ENCODE measurements around the gene EXOC6B. TPM values are rescaled to one million over a fixed set of nuclear protein-coding genes. Genes with fewer than 3 reads are reported as not detected.
"Not testable (repeated sequence)": the region's sequence is repeated elsewhere in the genome, so short reads cannot be mapped to it uniquely, and the experiment has no call there.

The EXOC6B gene
- total RNA-seq, 1 experiment from 2014 or later: not detected

GRCh38 chr2:72545790-72546189 lies 280.0 kb downstream of the EXOC6B start:
- Histone ChIP-seq H2AFZ (ENCODE audit: low read length) (no peak overlapping the region), H3K4me3 (ENCODE audit: low read length) (no peak overlapping the region), H3K9me3 (ENCODE audit: low read length) (no peaks in the 10 kb centered on the region), H3K79me2 (ENCODE audit: low read length) (no peaks in the 10 kb centered on the region), H3K4me2 (ENCODE audit: low read depth, low read length, poor library complexity, severe bottlenecking) (no peak overlapping the region), H3K9ac (ENCODE audit: low read length) (no peak overlapping the region), H3K4me1 (ENCODE audit: low read length) (no peaks in the 10 kb centered on the region), H3K27me3 (ENCODE audit: low read length) (no peaks in the 10 kb centered on the region), H3K27ac (ENCODE audit: low read length) (no peak overlapping the region), H3K36me3 (ENCODE audit: insufficient read depth, low read length) (no peaks in the 10 kb centered on the region), H3K9me2 (replicated peaks; ENCODE audit: insufficient read depth, low read length) (no peaks in the 10 kb centered on the region), H4K20me1 (ENCODE audit: insufficient read depth, low read depth, low read length) (no peaks in the 10 kb centered on the region)
- DNase-seq: no peak

DNA sequence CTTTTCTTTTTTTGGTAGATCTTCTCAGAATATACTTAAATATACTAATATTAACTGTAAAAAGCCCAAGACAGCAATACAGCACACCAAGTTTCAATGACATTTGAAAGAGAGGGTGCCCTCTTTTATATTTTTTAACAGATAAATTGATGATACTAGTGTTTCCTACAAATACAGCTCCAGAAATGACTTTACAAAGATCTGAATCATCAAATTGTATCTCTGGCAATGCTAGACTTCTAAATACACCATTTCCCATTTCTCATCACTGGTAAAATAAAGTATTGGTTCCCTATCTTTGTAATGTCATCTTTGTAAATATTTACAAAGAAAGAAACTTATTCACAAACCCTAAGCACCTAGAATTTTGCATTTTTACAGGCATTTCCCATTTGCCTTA lies 281.3 kb downstream of the EXOC6B start:
- Histone ChIP-seq H3K4me2 (ENCODE audit: low read depth, low read length, poor library complexity, severe bottlenecking) (no peak overlapping the region), H3K27ac (ENCODE audit: low read length) (no peak overlapping the region), H2AFZ (ENCODE audit: low read length) (no peak overlapping the region), H3K27me3 (ENCODE audit: low read length) (no peaks in the 10 kb centered on the region), H3K9me3 (ENCODE audit: low read length) (no peaks in the 10 kb centered on the region), H3K4me1 (ENCODE audit: low read length) (no peaks in the 10 kb centered on the region), H3K79me2 (ENCODE audit: low read length) (no peaks in the 10 kb centered on the region), H3K9me2 (replicated peaks; ENCODE audit: insufficient read depth, low read length) (no peaks in the 10 kb centered on the region), H4K20me1 (ENCODE audit: insufficient read depth, low read depth, low read length) (no peaks in the 10 kb centered on the region), H3K4me3 (ENCODE audit: low read length) (no peak overlapping the region), H3K9ac (ENCODE audit: low read length) (no peak overlapping the region), H3K36me3 (ENCODE audit: insufficient read depth, low read length) (no peaks in the 10 kb centered on the region)
- no peak for DNase-seq

DNA sequence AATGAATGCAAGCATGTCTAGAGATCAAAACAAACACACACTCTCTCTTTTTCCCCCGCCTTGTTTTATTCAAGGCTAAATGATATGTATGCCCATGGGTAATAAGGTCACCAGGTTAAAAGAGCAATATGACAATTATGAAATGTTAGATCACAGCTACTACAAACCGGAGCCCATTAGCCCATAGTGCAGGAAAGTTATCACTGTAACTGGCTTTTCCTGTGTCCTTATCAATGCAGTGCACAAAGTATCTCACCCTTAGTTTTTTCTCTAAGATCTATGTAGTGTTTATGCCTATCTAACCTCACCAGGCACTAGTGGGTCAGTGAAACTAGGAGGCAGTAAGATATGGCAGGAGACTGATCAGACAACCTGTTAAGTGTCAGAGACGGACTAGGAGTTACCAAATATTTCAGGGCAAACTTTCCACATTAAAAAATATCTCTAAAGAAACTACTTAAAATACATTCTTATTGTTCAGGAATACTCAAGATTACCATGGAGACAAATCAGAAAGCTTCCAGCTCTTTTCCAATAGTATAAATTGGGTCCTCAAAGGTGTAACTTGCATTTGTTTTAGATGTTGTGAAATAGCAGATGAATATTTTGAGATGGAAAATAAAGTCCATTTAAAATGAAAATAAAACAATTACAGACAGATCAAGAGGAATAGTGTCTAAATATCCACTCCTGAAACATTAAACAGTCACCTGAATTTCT lies 282.2 kb downstream of the EXOC6B start:
- H3K27ac ChIP-seq (ENCODE audit: low read length): no peak overlapping the region
- no peaks in the 10 kb centered on the region for H3K79me2 ChIP-seq (ENCODE audit: low read length)
- no peaks in the 10 kb centered on the region for H3K27me3 ChIP-seq (ENCODE audit: low read length)
- H3K36me3 ChIP-seq (ENCODE audit: insufficient read depth, low read length): no peaks in the 10 kb centered on the region
- no peaks in the 10 kb centered on the region for H3K9me2 ChIP-seq (replicated peaks; ENCODE audit: insufficient read depth, low read length)
- H3K4me2 ChIP-seq (ENCODE audit: low read depth, low read length, poor library complexity, severe bottlenecking): no peak overlapping the region
- H4K20me1 ChIP-seq (ENCODE audit: insufficient read depth, low read depth, low read length): no peaks in the 10 kb centered on the region
- H3K4me1 ChIP-seq (ENCODE audit: low read length): no peaks in the 10 kb centered on the region
- no peak overlapping the region for H3K4me3 ChIP-seq (ENCODE audit: low read length)
- no peak overlapping the region for H2AFZ ChIP-seq (ENCODE audit: low read length)
- no peak overlapping the region for H3K9ac ChIP-seq (ENCODE audit: low read length)
- H3K9me3 ChIP-seq (ENCODE audit: low read length): no peaks in the 10 kb centered on the region
- DNase-seq: no peak

DNA sequence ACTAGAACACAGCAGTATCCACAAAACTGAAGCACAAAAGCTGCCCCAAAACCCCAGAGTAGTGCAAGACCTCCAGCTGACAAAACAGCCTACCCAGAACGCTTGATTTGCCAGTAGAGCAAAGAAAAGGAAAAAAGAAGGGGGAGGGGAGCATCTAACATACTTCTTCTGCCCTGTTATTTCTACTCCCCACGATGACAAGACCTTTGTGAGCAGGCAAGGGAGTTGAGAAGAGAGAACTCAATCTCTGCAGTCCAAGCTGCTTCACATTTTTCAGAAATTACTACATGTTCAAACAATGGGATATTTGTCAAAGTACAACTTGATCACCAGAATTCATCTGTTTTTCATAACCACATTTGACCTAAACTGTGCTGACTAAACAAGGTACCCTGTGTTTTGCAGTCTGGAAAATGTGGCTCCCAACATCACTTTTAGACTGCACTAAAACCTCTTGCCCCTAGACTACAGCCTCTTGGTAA lies 286.7 kb downstream of the EXOC6B start:
- no peaks in the 10 kb centered on the region for H3K9me3 ChIP-seq (ENCODE audit: low read length)
- H3K27ac ChIP-seq (ENCODE audit: low read length): no peak overlapping the region
- H3K4me1 ChIP-seq (ENCODE audit: low read length): no peaks in the 10 kb centered on the region
- H3K79me2 ChIP-seq (ENCODE audit: low read length): no peaks in the 10 kb centered on the region
- H4K20me1 ChIP-seq (ENCODE audit: insufficient read depth, low read depth, low read length): no peaks in the 10 kb centered on the region
- no peaks in the 10 kb centered on the region for H3K36me3 ChIP-seq (ENCODE audit: insufficient read depth, low read length)
- 0 out of 2 replicates have a peak, but pooled peaks cover 2% of the 10 kb centered on the region for H3K9me2 ChIP-seq (replicated peaks; ENCODE audit: insufficient read depth, low read length)
- H3K4me3 ChIP-seq (ENCODE audit: low read length): no peak overlapping the region
- no peaks in the 10 kb centered on the region for H3K27me3 ChIP-seq (ENCODE audit: low read length)
- H2AFZ ChIP-seq (ENCODE audit: low read length): no peak overlapping the region
- H3K9ac ChIP-seq (ENCODE audit: low read length): no peak overlapping the region
- H3K4me2 ChIP-seq (ENCODE audit: low read depth, low read length, poor library complexity, severe bottlenecking): no peak overlapping the region
- no peak for DNase-seq

- 0 out of 2 replicates have a peak, but pooled peaks cover 2% of the 10 kb centered on the region for H3K9me2 ChIP-seq (replicated peaks; ENCODE audit: insufficient read depth, low read length)
- H3K36me3 ChIP-seq (ENCODE audit: insufficient read depth, low read length): no peaks in the 10 kb centered on the region
- H3K27ac ChIP-seq (ENCODE audit: low read length): no peak overlapping the region
- no peak overlapping the region for H2AFZ ChIP-seq (ENCODE audit: low read length)
- H4K20me1 ChIP-seq (ENCODE audit: insufficient read depth, low read depth, low read length): no peaks in the 10 kb centered on the region
- H3K9me3 ChIP-seq (ENCODE audit: low read length): no peaks in the 10 kb centered on the region
- no peak overlapping the region for H3K4me3 ChIP-seq (ENCODE audit: low read length)
- H3K4me1 ChIP-seq (ENCODE audit: low read length): no peaks in the 10 kb centered on the region
- no peak for DNase-seq
- H3K27me3 ChIP-seq (ENCODE audit: low read length): no peaks in the 10 kb centered on the region; the same call in 1 of the 2 replicates
- no peak overlapping the region for H3K4me2 ChIP-seq (ENCODE audit: low read depth, low read length, poor library complexity, severe bottlenecking)
- H3K79me2 ChIP-seq (ENCODE audit: low read length): no peaks in the 10 kb centered on the region
- no peak overlapping the region for H3K9ac ChIP-seq (ENCODE audit: low read length)
These were observed 287.3 kb downstream of the EXOC6B start for GRCh38 chr2:72538486-72538885.

- not testable (repeated sequence) for H3K27ac ChIP-seq (ENCODE audit: low read length); H3K9ac ChIP-seq (ENCODE audit: low read length); H3K4me2 ChIP-seq (ENCODE audit: low read depth, low read length, poor library complexity, severe bottlenecking); H3K4me3 ChIP-seq (ENCODE audit: low read length); DNase-seq; H3K79me2 ChIP-seq (ENCODE audit: low read length); H3K27me3 ChIP-seq (ENCODE audit: low read length); H3K9me2 ChIP-seq (replicated peaks; ENCODE audit: insufficient read depth, low read length); H4K20me1 ChIP-seq (ENCODE audit: insufficient read depth, low read depth, low read length); H2AFZ ChIP-seq (ENCODE audit: low read length); H3K9me3 ChIP-seq (ENCODE audit: low read length); H3K4me1 ChIP-seq (ENCODE audit: low read length); H3K36me3 ChIP-seq (ENCODE audit: insufficient read depth, low read length)
These were observed 290.2 kb downstream of the EXOC6B start for GRCh38 chr2:72535586-72535985.

DNA sequence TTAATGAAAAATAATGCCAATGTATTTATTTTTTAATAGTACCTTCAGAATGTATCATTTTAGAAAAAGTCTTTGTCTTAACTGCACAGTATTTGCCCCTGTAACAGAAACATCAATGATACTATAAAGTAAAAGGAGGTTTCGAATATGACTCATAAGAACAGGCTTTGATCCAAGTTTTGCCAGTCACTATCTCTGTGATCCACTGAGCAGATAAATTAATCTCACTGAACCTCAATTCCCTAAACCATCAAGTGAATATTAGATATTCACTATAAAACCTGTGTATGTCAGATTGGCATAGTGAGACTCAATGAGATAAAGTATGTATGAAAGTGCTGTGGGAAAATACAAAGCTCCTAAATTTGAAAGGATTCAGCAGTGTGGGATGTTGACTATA lies 292.1 kb downstream of the EXOC6B start:
- DNase-seq: no peak
- no peak overlapping the region for H3K4me2 ChIP-seq (ENCODE audit: low read depth, low read length, poor library complexity, severe bottlenecking)
- no peak overlapping the region for H2AFZ ChIP-seq (ENCODE audit: low read length)

GRCh38 chr2:72527424-72527823 lies 298.4 kb downstream of the EXOC6B start:
- H3K9me3 ChIP-seq (ENCODE audit: low read length): no peaks in the 10 kb centered on the region
- no peak overlapping the region for H3K27ac ChIP-seq (ENCODE audit: low read length)
- H3K36me3 ChIP-seq (ENCODE audit: insufficient read depth, low read length): no peaks in the 10 kb centered on the region
- H3K4me3 ChIP-seq (ENCODE audit: low read length): no peak overlapping the region
- no peak overlapping the region for H3K9ac ChIP-seq (ENCODE audit: low read length)
- H3K4me1 ChIP-seq (ENCODE audit: low read length): no peaks in the 10 kb centered on the region
- H3K27me3 ChIP-seq (ENCODE audit: low read length): no peaks in the 10 kb centered on the region
- no peaks in the 10 kb centered on the region for H4K20me1 ChIP-seq (ENCODE audit: insufficient read depth, low read depth, low read length)
- no peak overlapping the region for H3K4me2 ChIP-seq (ENCODE audit: low read depth, low read length, poor library complexity, severe bottlenecking)
- no peaks in the 10 kb centered on the region for H3K79me2 ChIP-seq (ENCODE audit: low read length)
- H2AFZ ChIP-seq (ENCODE audit: low read length): no peak overlapping the region
- H3K9me2 ChIP-seq (replicated peaks; ENCODE audit: insufficient read depth, low read length): no peaks in the 10 kb centered on the region
- DNase-seq: peak; percentile 1

More for the DNA sequence above, 292.1 kb downstream of the EXOC6B start:
- H3K4me1 ChIP-seq (ENCODE audit: low read length): no peaks in the 10 kb centered on the region
- H3K27me3 ChIP-seq (ENCODE audit: low read length): no peaks in the 10 kb centered on the region; the same call in 1 of the 2 replicates
- H3K9ac ChIP-seq (ENCODE audit: low read length): no peak overlapping the region
- H3K9me3 ChIP-seq (ENCODE audit: low read length): no peaks in the 10 kb centered on the region
- H3K36me3 ChIP-seq (ENCODE audit: insufficient read depth, low read length): no peaks in the 10 kb centered on the region
- 0 out of 2 replicates have a peak, but pooled peaks cover 2% of the 10 kb centered on the region for H3K9me2 ChIP-seq (replicated peaks; ENCODE audit: insufficient read depth, low read length)
- no peaks in the 10 kb centered on the region for H4K20me1 ChIP-seq (ENCODE audit: insufficient read depth, low read depth, low read length)
- no peak overlapping the region for H3K4me3 ChIP-seq (ENCODE audit: low read length)
- H3K27ac ChIP-seq (ENCODE audit: low read length): no peak overlapping the region
- no peaks in the 10 kb centered on the region for H3K79me2 ChIP-seq (ENCODE audit: low read length)
